Epithelial cell of esophagus (primary cell): ENCODE data around the gene KRT1.

Experiments
- DNase-seq: peaks from one replicate; pipeline ENCODE4 v3.0.0; 2010; ENCODE audit warnings: low read depth
- H3K4me3 ChIP-seq: 2 replicates; pipeline ENCODE4 v1.5.1; 2011; ENCODE audit warnings: mild to moderate bottlenecking, low read length, control low read depth
- TF ChIP-seq, protein P1 (sequence below): IDR thresholded peaks from 2 replicates; pipeline ENCODE4 v1.5.1; 2011; ENCODE audit warnings: low read depth, mild to moderate bottlenecking, low read length, control low read depth, inconsistent platforms; ENCODE audit not compliant: insufficient read depth; ENCODE audit errors: missing control alignments

Gene KRT1

DNA sequence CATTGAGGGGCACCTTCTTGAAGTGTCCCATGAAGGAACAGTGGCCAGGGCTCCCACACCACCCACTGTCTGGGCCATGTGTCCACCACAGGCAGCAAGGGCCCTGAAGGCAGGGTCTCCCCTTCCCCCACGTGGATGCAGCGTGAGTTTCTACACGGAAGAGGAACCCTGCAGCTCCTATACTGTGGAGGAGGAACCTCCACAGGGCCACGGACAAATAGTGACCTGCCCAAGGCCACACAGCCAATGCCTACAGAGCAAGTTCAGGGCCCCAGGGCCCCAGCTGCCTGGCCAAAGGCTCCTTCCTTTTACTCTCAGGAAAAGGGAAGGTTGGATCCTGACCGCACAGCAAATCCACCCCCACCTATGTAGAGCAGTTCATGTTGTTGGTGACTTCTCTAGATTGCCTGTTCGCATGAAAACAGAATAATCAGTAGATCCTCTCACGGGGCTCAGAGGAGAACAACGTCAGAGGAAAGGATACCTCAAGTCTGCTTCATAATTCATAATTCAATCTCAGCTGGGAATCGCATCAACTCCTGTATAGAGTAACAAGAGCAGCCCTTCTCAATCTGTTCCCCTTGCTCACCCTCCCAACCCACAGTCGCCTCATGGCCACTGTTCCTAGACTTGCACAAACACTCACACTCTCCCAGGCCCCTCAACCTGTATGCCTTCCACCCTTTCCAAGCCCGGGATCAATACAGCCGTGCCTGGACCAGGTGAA, 50.8 kb downstream of the KRT1 start:
- no peak overlapping the region for H3K4me3 ChIP-seq
- TF ChIP-seq, protein P1, sequence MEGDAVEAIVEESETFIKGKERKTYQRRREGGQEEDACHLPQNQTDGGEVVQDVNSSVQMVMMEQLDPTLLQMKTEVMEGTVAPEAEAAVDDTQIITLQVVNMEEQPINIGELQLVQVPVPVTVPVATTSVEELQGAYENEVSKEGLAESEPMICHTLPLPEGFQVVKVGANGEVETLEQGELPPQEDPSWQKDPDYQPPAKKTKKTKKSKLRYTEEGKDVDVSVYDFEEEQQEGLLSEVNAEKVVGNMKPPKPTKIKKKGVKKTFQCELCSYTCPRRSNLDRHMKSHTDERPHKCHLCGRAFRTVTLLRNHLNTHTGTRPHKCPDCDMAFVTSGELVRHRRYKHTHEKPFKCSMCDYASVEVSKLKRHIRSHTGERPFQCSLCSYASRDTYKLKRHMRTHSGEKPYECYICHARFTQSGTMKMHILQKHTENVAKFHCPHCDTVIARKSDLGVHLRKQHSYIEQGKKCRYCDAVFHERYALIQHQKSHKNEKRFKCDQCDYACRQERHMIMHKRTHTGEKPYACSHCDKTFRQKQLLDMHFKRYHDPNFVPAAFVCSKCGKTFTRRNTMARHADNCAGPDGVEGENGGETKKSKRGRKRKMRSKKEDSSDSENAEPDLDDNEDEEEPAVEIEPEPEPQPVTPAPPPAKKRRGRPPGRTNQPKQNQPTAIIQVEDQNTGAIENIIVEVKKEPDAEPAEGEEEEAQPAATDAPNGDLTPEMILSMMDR: no peak
- no peak for DNase-seq

DNA sequence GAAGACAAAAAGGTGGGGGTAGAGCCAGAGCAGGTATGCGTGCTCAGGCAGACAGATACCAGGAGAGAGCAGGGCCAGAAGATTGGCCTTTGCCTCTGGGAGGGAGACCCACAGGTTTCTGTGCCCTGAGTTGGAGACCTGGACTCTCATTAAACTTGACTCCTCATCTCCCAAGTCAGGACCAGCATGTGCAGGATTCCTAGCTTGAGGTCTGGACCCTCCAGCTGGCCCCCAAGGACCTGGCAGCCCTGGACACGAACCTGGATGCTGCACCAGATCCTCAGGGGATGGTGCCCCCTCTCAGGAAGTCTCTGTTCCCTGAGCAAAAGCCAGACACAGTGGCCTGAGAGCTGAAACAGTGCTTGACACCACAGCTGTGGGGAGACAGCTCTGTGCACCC, 51.4 kb downstream of the KRT1 start:
- no peak overlapping the region for H3K4me3 ChIP-seq
- TF ChIP-seq, protein P1: no peak
- no peak for DNase-seq

DNA sequence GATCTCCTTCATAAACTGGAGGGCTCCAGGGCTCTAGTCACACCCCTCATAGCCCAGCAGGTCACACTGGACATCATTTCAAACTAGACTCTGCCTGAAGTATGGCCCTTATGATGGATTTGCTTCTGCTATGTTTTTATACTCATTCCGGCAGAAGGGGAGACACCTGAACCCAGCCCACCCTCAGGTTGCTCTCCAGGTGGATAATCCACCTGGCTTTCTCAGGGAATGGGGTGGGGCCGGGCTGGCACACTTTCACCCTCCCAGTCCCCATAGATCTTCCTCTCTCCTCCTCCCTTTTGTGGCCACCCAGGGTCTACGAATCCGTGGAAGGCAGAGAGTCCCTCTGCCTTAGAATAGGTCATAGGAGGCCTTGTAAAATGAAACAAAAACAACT, 52.1 kb downstream of the KRT1 start:
- TF ChIP-seq, protein P1: no peak
- H3K4me3 ChIP-seq: no peak overlapping the region
- DNase-seq: no peak

DNA sequence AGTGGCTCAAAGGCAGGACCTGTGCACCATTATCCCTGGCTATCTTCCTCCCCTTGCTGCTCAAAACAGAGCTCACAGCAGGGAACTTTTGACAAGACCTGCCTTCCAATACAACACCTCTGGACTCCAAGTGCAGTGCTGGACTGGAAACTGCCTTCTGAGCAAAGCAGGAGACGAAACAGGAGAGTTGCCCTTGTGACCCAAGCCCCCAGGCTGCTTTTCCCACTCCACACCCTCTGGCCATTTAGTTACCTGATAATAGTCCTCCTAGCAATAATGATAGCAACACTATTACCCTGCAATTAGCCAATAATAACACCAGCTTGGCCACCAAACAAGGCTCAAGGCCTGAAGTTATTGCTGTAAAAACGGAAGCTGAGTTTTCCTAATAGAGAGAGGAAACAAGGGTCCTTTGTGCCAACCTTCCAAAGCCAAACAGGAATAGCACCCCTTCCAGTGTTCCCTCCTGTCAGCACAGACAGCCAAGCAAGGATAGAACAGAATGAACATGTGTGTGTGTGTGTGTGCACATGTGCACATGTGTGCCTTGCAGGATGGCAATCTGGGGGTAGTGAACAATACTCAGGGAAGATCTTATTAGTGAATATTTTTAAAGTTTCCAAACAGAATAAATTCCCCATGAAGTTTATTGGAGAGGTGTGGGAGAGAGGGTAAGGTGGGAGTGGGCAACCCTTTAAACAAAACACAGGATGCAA, 52.7 kb downstream of the KRT1 start:
- DNase-seq: no peak
- TF ChIP-seq, protein P1: no peak
- no peak overlapping the region for H3K4me3 ChIP-seq
